Head of caudate nucleus (tissue), 42 donors: Measurements from ENCODE around the gene MAEA.
"Not testable (repeated sequence)": the region's sequence is repeated elsewhere in the genome, so short reads cannot be mapped to it uniquely, and the experiment has no call there.

Source experiments
- DNase-seq, 42 donors: peaks; one replicate each; pipeline versions ENCODE4 v3.0.0 to v3.0.0-alpha.2; 2020 to 2021; ENCODE audit warnings: mixed read lengths in 7 of 42
- intact Hi-C: fragments of 100-400 bp; cut with DNase I; formaldehyde crosslinking; loops from one replicate; pipeline ENCODE4 v1.15.0; 2022

Gene MAEA

GRCh38 chr4:1366371-1367229, 76.9 kb downstream of the MAEA start:
- intact Hi-C loops, result no loop called here
- DNase-seq, result no peak

- DNase-seq, result peak in 1 of 42 donors; percentile 9
- intact Hi-C loops, result no loop called here
These were observed 77.7 kb downstream of the MAEA start for GRCh38 chr4:1367230-1367935.

- intact Hi-C loops, result no loop called here
These were observed 78.2 kb downstream of the MAEA start for GRCh38 chr4:1367936-1368289.

GRCh38 chr4:1368421-1369090, 78.9 kb downstream of the MAEA start:
- intact Hi-C loops, result no loop called here
- peak in 2 of 42 donors; percentile 1 to 12 for DNase-seq

More at GRCh38 chr4:1367936-1368289, 78.2 kb downstream of the MAEA start:
- DNase-seq, result peak in 1 of 42 donors; percentile 1

- DNase-seq, result no peak
- intact Hi-C loops, result no loop called here
These were observed 79.4 kb downstream of the MAEA start for GRCh38 chr4:1369091-1369450.

- DNase-seq, result peak in 1 of 42 donors; percentile 1
- intact Hi-C loops, result no loop called here
These were observed 79.9 kb downstream of the MAEA start for GRCh38 chr4:1369479-1370079.

GRCh38 chr4:1370321-1371124, 80.8 kb downstream of the MAEA start:
- peak in 2 of 42 donors; percentile 1 to 11 for DNase-seq

GRCh38 chr4:1371176-1372165, 81.8 kb downstream of the MAEA start:
- peak in 4 of 42 donors; percentile 2 to 57 (median 38) for DNase-seq
- intact Hi-C loops, result no loop called here

More at GRCh38 chr4:1370321-1371124, 80.8 kb downstream of the MAEA start:
- intact Hi-C loops, result no loop called here

- intact Hi-C loops, DNase-seq: not testable (repeated sequence)
These were observed 82.9 kb downstream of the MAEA start for GRCh38 chr4:1372576-1372975.

GRCh38 chr4:1373892-1374705, 84.4 kb downstream of the MAEA start:
- intact Hi-C loops, result no loop called here
- peak in 1 of 42 donors; percentile 2 for DNase-seq

- DNase-seq, result peak in 2 of 42 donors; percentile 0 to 35
These were observed 85.0 kb downstream of the MAEA start for GRCh38 chr4:1374706-1375045.

GRCh38 chr4:1375051-1375721, 85.5 kb downstream of the MAEA start:
- DNase-seq, result no peak
- intact Hi-C loops, result no loop called here

More at GRCh38 chr4:1374706-1375045, 85.0 kb downstream of the MAEA start:
- intact Hi-C loops, result no loop called here

- DNase-seq, result peak in 1 of 42 donors; percentile 1
- intact Hi-C loops, result no loop called here
These were observed 86.2 kb downstream of the MAEA start for GRCh38 chr4:1375761-1376322.

GRCh38 chr4:1376391-1376840, 86.7 kb downstream of the MAEA start:
- DNase-seq, result peak in 1 of 42 donors; percentile 3
- intact Hi-C loops, result no loop called here

GRCh38 chr4:1376841-1377605, 87.3 kb downstream of the MAEA start:
- intact Hi-C loops, result no loop called here
- DNase-seq, result peak in 1 of 42 donors; percentile 2
